Activated naive CD4-positive, alpha-beta T cell treated with Interleukin-2 at 50 U/mL for 16 hours (primary cell): Measurements from ENCODE around the gene FKBP15.
"Not testable (repeated sequence)": the region's sequence is repeated elsewhere in the genome, so short reads cannot be mapped to it uniquely, and the experiment has no call there.

ENCODE experiments used
- DNase-seq: peaks from one replicate; pipeline ENCODE4 v3.0.0-alpha.2; 2020

FKBP15 gene

GRCh38 chr9:113177251-113177650 lies 43.8 kb downstream of the FKBP15 start:
- no peak for DNase-seq

GRCh38 chr9:113176803-113177202 lies 44.3 kb downstream of the FKBP15 start:
- DNase-seq: no peak

- DNase-seq: no peak
Observed at GRCh38 chr9:113173341-113173740, 47.7 kb downstream of the FKBP15 start.

GRCh38 chr9:113168809-113169208 lies 52.3 kb downstream of the FKBP15 start:
- DNase-seq: no peak

- no peak for DNase-seq
Observed at GRCh38 chr9:113166039-113166438, 55.0 kb downstream of the FKBP15 start.

- no peak for DNase-seq
Observed at GRCh38 chr9:113164536-113165300, 56.4 kb downstream of the FKBP15 start.

GRCh38 chr9:113163001-113163400 lies 58.1 kb downstream of the FKBP15 start:
- DNase-seq: no peak

- no peak for DNase-seq
Observed at GRCh38 chr9:113160571-113160970, 60.5 kb downstream of the FKBP15 start.

- no peak for DNase-seq
Observed at GRCh38 chr9:113158446-113158845, 62.6 kb downstream of the FKBP15 start.

GRCh38 chr9:113156880-113157279 lies 64.2 kb downstream of the FKBP15 start:
- no peak for DNase-seq

GRCh38 chr9:113155911-113156588 lies 65.0 kb downstream of the FKBP15 start:
- peak; percentile 48 for DNase-seq

- DNase-seq: no peak
Observed at GRCh38 chr9:113154946-113155345, 66.1 kb downstream of the FKBP15 start.

GRCh38 chr9:113154471-113154870 lies 66.6 kb downstream of the FKBP15 start:
- DNase-seq: no peak

- DNase-seq: no peak
Observed at GRCh38 chr9:113153599-113153998, 67.5 kb downstream of the FKBP15 start.

- no peak for DNase-seq
Observed at GRCh38 chr9:113152699-113153098, 68.4 kb downstream of the FKBP15 start.

GRCh38 chr9:113151696-113152630 lies 69.1 kb downstream of the FKBP15 start:
- no peak for DNase-seq

- DNase-seq: peak; percentile 90
Observed at GRCh38 chr9:113150670-113151611, 70.1 kb downstream of the FKBP15 start, which contains the start of gene SLC31A2. TSS of gene SLC31A2 (plus strand) at chr9:113151007. CDS start at chr9:113151075, 68 bp downstream.

GRCh38 chr9:113149561-113149960 lies 71.5 kb downstream of the FKBP15 start:
- not testable (repeated sequence) for DNase-seq

- no peak for DNase-seq
Observed at GRCh38 chr9:113148781-113149510, 72.1 kb downstream of the FKBP15 start.

GRCh38 chr9:113148372-113148705 lies 72.7 kb downstream of the FKBP15 start:
- DNase-seq: no peak
